GM19043 (cell line): ENCODE measurements around the gene DISP1.
"Not testable (repeated sequence)": the region's sequence is repeated elsewhere in the genome, so short reads cannot be mapped to it uniquely, and the experiment has no call there.

ENCODE experiments used
- ATAC-seq: cut with Tn5 transposase; IDR thresholded peaks from one replicate; pipeline ENCODE4 v1.9.1; 2021; ENCODE audit warnings: low read depth; ENCODE audit not compliant: unreplicated experiment

The DISP1 gene

DNA sequence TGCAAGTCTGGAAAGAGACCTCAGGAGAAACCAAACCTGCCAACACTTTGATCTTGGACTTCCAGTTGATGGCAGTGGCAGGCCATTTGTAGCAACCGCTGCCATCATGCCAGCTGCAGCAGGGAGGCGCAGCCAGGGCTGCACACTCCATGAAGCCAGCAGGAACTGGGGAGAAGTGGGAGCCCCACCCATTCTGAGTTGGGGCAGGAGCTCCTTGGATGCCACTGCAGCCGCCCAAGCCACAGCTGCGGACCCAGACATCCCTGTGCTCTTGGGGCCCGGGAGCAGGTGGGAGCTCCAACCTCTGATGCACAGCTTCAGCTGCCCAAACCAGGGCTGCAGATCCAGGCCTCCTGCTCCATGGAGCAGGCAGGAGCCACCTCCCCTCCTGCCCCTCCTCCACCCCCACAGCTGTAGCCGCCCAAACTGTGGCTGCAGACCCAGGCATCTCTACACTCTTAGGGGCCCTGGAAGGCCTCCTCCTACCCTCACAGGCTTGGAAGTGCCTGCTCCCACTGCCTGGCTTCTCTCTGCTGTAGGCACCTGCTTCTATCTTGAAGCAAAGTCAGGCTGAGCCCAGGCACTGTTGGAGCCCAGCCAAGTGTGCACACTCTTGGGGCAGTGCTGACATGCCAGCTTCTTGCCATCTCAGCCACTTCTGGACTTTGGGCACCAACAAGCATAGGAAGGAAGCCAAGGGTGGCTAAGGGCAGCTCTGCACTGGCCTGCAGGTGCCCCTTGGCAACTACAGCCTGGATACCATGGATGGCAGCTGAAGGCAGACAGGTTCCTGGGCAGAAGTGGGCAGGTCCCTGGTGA is 20.0 kb upstream of the DISP1 start:
- no peak for ATAC-seq

GRCh38 chr1:222798116-222798515 is 16.7 kb upstream of the DISP1 start:
- no peak for ATAC-seq

DNA sequence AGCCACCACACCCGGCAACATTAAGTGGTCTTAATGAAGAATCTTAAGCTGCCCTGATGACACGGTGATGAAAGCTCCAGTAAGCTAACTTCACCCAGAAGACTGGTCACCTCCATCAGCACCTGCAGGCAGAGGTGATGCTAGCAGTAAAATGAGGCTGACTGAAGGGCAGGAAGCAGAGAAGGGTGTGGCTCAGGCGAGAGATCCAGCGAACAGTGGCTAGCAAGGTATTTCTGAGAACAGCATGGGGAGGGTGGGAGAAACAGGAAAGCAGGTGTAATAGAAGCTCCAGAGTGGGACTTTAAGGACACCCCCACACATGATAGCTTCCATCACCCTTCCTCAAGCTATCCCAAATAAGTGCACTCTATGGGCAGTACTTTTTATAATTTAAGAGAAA is 15.9 kb upstream of the DISP1 start:
- no peak for ATAC-seq

DNA sequence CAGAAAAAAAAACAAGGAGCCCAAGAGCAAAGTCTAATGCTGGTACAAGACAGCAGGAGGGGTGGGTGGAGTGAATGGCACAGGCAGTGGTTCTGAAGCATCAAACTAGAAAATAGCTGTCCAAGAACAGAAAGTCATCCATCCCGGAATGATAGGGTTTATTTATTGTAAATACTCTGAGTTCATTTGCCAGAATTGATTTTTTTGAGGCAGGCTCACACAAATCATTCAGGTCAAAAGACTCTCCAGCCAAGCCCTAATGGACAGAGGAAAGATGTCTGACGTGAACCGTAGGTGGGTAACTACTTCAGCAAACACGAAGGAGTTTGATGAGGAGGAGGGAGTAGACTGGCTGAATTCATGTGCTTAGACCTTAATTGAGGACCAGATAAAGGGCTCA is 13.8 kb upstream of the DISP1 start:
- ATAC-seq, result no peak

DNA sequence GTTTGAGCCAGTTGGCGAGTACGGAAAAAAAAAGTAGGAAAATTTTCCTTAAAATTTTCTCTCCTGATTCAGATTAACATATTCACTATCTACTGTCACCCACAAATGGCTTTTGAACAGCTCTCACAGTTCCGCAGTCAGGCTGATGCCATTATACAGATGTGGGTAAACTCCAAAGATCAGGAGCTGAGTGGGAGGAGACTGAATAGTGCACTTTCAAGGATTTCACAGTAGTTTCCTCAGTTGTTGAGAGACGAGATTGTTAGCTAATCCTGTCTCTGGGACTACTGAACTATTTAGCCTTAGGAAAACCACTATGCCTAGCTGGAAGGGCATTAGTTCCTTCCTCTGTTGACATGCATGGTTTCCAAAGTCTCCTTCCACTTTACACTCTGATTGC is 3.2 kb upstream of the DISP1 start:
- no peak for ATAC-seq

GRCh38 chr1:222813866-222814535 is 838 bp upstream of the DISP1 start:
- ATAC-seq, result no peak

DNA sequence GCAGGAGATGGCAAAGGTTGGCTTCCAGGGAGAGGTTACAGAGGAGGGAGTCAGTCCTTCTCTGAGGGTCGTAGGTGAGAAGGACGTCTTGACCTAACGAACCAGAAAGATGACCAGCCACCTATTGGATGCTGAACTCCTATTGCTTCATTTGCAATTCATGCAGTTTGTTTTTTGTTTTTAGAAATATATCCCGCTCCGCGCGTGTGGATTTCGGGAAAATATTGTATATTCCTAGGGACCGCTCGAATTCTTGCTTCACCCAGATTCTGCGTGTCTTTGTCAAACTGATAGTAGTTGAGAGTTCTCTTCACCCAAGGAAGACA is 564 bp downstream of the DISP1 start:
- ATAC-seq, result no peak

DNA sequence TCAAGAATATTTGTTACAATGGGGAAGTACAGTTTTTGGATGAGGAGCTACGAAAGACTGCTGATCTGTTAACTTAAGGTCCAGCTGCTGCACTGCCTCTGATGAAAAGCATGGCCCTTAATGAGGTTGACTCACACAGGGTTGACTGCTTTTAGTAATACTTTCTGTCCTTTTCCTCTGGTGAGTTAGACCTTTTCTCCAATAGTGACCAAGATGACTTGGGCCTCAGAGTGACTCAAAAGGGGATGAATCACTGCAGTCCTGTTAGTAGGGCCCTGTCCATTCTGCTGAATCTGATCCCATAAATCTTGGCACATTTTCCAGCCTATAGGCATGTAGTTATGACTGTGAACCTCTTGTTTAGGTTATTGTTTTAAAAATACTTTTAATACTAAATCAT is 2.7 kb downstream of the DISP1 start:
- ATAC-seq, result no peak

DNA sequence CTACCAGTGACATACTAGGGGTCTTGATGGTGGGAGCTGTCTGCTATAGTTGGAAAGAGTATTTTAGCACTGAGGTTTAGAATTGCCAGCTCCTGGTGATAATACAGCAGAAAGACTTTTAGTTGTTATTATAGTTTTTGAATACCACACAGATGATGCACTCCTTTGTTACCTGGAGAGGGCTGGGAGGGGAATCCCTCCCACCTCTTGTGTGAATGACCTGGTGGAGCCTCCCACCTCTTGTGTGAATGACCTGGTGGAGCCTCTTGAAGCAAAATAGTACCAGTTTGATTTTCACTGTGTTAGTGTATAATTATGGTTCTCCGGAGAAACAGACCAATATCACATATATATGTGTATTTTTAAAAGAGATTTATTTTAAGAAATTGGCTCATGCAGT is 3.3 kb downstream of the DISP1 start:
- no peak for ATAC-seq

DNA sequence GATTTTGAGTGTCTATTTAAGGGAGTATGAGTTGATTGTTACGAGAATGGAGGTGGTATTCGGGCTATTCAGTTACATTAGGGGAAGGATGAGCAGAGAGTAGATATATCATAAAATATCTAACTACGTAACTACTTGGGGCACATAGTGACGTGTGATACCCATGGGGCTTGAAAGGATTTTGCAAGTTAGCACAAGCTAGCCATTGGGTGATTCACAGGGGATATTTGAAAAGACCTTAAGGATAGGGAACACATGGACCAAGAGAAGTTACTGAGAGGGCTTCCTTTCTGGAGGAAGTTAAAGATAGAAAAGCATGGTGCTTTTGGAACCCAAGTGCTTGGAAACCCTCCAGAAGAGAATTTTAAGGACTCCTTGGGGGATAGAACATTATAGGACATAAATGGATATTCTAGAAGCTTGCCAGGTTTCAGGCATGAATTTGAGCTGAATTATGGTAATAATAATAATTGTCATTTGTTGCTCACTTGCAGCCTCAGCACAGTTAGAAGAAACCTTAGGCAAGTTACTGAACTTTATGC is 5.4 kb downstream of the DISP1 start:
- no peak for ATAC-seq

DNA sequence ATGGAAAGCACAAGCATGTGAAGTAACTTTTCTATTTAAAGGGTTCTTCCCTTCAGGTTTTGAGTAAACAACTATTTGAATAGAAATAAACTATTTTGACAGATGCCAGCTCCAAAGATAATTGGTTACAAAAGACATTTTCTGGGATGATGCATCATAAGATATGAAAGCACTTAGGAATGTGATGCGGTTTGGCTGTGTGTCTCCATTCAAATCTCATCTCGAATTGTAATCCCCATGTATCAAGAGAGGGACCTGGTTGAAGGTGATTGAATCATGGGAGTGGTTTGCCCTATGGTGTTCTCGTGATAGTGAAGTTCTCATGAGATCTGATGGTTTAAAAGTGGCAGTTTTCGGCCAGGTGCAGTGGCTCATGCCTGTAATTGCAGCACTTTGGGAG is 6.4 kb downstream of the DISP1 start:
- no peak for ATAC-seq

GRCh38 chr1:222823695-222824094 is 8.9 kb downstream of the DISP1 start:
- no peak for ATAC-seq

GRCh38 chr1:222824641-222825040 is 9.8 kb downstream of the DISP1 start:
- no peak for ATAC-seq

DNA sequence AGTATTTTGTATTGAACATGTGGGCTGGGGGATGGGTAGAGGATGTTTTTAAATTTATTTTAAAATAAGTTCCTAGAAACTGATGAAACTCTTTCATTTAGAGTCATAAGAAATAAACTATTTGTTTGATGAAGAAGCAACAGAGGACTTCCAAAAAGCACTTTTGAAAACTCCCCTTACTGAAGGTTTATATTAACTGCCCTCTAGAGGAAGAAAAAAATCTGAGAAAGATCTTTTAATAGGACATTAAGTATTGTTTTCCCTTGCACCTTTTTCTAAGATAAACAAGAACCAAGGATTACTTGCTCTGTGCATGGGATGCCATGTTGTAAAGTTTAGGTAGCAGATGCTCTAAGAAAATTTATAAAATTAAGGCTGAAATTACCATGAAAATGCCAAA is 14.1 kb downstream of the DISP1 start:
- ATAC-seq, result no peak

DNA sequence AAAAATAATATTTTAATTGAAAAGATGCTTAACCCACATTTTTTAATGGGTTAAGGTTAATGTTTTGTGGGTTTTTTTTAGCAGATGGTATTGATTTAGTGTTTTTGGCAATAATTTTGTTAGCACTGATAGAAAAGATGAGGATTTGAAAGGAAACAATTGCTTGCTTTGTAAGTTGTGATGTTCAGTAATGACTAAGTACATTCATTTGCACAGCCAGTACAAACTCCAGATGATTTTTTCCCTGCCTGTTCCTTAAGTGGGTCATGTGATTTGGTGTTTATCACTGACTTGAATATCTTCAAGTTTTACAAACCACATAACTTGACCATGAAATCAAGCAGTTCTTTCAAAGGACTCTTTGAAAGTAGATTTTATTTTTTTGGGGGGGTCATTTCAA is 15.0 kb downstream of the DISP1 start:
- ATAC-seq, result no peak

DNA sequence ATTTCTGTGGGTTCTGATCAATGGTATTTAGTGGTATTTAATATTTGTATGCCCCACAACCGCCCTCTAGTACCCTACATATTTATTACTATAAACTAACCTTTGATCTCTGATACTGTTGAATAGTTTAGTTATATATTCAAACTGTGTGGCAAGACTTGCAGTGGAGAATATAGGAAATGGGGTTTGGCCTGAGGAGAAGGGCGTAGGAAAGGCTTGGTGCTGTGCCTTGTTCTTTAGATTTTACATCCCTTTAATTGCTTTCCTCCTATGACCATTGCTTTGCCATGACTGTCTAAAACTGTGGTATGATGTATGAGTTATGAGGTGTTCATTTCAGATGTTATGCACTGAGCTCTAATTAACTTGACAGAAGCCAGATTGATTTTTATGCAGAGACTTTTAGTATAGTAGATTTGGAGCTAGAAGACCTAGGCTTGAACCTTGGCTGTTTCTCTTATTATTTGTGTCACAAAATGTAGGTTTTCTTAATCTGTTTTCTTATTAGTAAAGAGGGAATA is 18.6 kb downstream of the DISP1 start:
- ATAC-seq, result no peak

DNA sequence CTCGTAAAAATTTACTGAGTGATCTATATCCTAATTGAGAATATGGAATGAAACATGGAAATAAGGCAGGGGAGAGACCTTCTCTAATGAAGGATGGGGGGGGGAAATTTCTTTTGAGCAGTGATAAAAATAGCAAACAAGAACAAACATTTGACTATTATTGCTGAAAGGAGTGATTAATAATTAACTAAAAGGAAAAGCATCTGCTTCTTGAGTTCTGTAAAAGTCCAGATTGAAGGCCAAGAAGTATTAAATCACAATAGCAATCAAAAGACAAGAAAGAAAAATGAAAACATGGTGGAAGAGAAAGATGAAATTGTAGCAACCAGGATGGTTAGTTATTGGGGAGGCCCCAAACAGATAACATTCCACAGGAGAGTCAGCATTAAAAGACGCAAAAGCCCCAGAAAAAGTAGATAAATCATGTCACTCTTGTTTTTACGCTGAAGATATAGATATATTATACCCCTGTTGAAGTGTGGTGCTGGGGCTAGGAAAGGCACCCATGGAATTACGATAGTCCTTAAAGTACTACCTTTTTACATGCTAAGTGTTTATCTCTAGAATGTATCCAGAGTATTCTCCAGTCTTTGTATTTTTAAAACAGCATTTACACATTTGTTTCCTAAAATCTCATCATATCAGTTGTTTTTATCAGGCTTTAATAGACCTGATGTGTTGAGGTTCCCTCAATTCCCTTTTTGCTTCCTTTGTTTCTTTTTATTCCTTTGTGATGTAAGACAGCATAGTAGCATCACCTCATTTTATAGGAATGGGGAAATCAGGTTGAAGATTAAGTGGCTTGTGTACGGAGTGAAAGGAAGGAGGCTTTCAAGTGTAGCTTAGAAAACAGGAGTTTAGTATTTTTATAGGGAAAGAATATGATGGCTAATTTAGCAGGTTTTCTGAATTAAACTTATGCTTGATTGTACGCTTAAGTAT is 28.9 kb downstream of the DISP1 start:
- ATAC-seq, result no peak

GRCh38 chr1:222844411-222844779 is 29.6 kb downstream of the DISP1 start:
- no peak for ATAC-seq

GRCh38 chr1:222845763-222846162 is 30.9 kb downstream of the DISP1 start:
- no peak for ATAC-seq

DNA sequence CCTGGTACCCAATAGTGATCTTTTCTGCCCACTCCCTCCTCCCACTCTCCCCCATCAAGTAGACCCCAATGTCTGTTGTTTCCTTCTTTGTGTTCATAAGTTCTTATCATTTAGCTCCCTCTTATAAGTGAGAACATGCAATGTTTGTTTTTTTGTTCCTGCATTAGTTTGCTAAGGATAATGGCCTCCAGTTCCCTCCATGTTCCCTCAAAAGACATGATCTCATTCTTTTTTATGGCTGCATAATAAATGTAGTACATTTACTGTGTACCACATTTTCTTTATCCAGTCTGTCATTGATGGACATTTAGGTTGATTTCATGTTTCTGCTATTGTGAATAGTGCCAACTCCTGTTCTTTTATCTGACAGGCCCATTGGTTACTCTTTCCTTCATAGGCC is 35.7 kb downstream of the DISP1 start:
- not testable (repeated sequence) for ATAC-seq

DNA sequence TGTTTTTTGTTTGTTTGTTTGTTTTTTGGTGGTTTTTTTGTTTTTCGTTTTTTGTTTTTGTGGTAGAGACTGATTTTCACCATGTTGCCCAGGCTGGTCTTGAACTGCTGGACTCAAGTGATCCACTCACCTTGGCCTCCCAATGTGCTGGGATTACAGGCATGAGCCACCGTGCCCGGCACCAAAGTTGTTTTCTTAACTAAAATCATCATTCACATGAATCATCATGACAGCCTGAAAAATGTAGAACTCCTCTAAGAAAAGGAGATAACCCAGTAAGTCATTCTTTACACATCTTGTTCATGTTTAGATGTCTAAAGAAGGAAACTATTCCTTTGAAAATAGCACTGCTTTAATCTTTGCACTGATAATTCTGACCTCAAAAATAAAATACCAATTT is 37.5 kb downstream of the DISP1 start:
- ATAC-seq, result no peak
